ENCODE data around the gene UBC. TPM values are rescaled to one million over a fixed set of nuclear protein-coding genes. Genes with fewer than 3 reads are reported as not detected.
A peak's percentile ranks its signal among the peaks of the same experiment; 100 is the strongest.

The UBC gene
- total RNA-seq, 1 experiment from 2014 or later: 523 TPM

DNA sequence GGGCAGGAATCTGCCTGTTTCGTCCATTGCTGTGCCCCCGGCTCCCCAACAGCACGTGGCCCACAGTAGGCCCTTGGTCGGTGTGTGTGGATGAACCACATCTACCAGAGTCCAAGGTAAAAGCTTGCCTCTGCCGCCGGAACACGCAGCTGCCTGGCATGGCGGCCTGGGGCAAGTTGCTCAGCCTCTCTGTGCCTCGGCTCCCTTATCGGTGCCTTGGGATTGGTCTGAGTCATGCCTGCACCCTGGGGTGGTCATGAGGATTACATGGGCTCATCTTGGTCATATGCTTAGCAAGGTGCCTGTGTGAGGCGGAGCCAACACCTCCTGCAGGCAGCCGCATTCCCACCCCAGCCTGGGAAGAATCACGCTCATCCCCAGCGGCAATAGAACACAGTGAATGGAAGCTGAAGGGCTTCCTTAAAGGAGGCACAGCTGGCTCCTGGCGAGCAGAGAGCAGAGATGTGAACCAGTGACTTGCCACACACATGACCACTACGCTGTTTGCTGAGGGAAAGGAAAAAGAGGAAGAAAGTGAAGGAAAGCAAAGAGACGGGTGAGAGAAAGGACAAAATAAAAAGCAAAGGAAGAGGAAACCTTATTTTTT, 45.3 kb downstream of the UBC start:
- H2BK15ac ChIP-seq (ENCODE audit: low read depth, low read length): no peak overlapping the region
- no peaks in the 10 kb centered on the region for H3K9me3 ChIP-seq (ENCODE audit: control insufficient read depth, low read depth, low read length)
- H3K4me2 ChIP-seq (ENCODE audit: insufficient read depth, insufficient read length, low read length): no peak overlapping the region
- H4K5ac ChIP-seq (ENCODE audit: insufficient read length, low read depth, low read length): no peak overlapping the region
- H3K27me3 Mint-ChIP-seq (ENCODE audit: low read depth): peaks cover 17% of the 10 kb centered on the region
- H3K4me1 ChIP-seq (ENCODE audit: insufficient read depth, low read length): no peaks in the 10 kb centered on the region; the same call in 1 of the 2 replicates
- TF ChIP-seq, protein P1, sequence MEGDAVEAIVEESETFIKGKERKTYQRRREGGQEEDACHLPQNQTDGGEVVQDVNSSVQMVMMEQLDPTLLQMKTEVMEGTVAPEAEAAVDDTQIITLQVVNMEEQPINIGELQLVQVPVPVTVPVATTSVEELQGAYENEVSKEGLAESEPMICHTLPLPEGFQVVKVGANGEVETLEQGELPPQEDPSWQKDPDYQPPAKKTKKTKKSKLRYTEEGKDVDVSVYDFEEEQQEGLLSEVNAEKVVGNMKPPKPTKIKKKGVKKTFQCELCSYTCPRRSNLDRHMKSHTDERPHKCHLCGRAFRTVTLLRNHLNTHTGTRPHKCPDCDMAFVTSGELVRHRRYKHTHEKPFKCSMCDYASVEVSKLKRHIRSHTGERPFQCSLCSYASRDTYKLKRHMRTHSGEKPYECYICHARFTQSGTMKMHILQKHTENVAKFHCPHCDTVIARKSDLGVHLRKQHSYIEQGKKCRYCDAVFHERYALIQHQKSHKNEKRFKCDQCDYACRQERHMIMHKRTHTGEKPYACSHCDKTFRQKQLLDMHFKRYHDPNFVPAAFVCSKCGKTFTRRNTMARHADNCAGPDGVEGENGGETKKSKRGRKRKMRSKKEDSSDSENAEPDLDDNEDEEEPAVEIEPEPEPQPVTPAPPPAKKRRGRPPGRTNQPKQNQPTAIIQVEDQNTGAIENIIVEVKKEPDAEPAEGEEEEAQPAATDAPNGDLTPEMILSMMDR (conservative IDR thresholded peaks at IDR 0.05): no peak
- no peak overlapping the region for H3K23ac ChIP-seq (ENCODE audit: insufficient read length, low read depth, low read length)
- no peaks in the 10 kb centered on the region for H3K9me3 Mint-ChIP-seq
- no peak overlapping the region for H2BK120ac ChIP-seq (ENCODE audit: low read depth, low read length, poor library complexity, severe bottlenecking)
- H3K79me2 ChIP-seq (ENCODE audit: insufficient read depth, low read length): no peaks in the 10 kb centered on the region
- no peak overlapping the region for H2BK12ac ChIP-seq (ENCODE audit: insufficient read length, low read depth, low read length)
- H3K56ac ChIP-seq (ENCODE audit: insufficient read length, low read depth, low read length): no peak overlapping the region
- no peak overlapping the region for H3K4ac ChIP-seq (ENCODE audit: low read depth, low read length)
- H3K18ac ChIP-seq (ENCODE audit: insufficient read length, low read depth, low read length): no peak overlapping the region
- H3K14ac ChIP-seq (ENCODE audit: insufficient read depth, low read length): no peak overlapping the region
- no peak overlapping the region for H3K27ac ChIP-seq (ENCODE audit: insufficient read length, low read depth, low read length)
- H2BK5ac ChIP-seq (ENCODE audit: insufficient read length, low read length): no peak overlapping the region
- no peak overlapping the region for H3K9ac ChIP-seq (ENCODE audit: extremely low read depth, insufficient read length, low read length)
- H3T11ph ChIP-seq (ENCODE audit: low read length): no peak overlapping the region
- no peak overlapping the region for H2BK20ac ChIP-seq (ENCODE audit: low read depth, low read length, poor library complexity, severe bottlenecking)
- no peak overlapping the region for H4K91ac ChIP-seq (ENCODE audit: insufficient read length, low read depth, low read length)
- H3K27ac Mint-ChIP-seq: peak overlapping the region in 2 of 3 experiments; percentile 36 to 61; a peak in 4 of 7 replicates
- H3K4me3 Mint-ChIP-seq: no peak overlapping the region
- H2AFZ ChIP-seq (ENCODE audit: low read length): no peak overlapping the region
- H2AK5ac ChIP-seq (ENCODE audit: insufficient read length, low read length): no peak overlapping the region
- no peak overlapping the region for H4K8ac ChIP-seq (replicated peaks; ENCODE audit: insufficient read length, low read depth, low read length)
- H3K4me1 Mint-ChIP-seq: peaks cover 13 to 17% of the 10 kb centered on the region in 2 experiments
- peak; percentile 74 for DNase-seq
- no CpG with 5 or more reads among the region's 17 CpGs for WGBS (ENCODE audit: extremely low coverage, insufficient read length, low lambda C conversion rate)
- no peaks in the 10 kb centered on the region for H4K20me1 ChIP-seq (ENCODE audit: control insufficient read depth, insufficient read depth, insufficient read length)
- H3K36me3 Mint-ChIP-seq (ENCODE audit: insufficient read depth in 1 of 3, low read depth in 3 of 3): no peaks in the 10 kb centered on the region; a peak in 1 of 7 replicates
- H3K27me3 ChIP-seq (ENCODE audit: insufficient read depth, low read length): no peaks in the 10 kb centered on the region; the same call in 1 of the 2 replicates
- no peaks in the 10 kb centered on the region for H3K23me2 ChIP-seq (ENCODE audit: insufficient read length, low read depth, low read length, poor library complexity, severe bottlenecking)
- H3K79me1 ChIP-seq (ENCODE audit: insufficient read depth, low read depth, low read length, poor library complexity, severe bottlenecking): no peaks in the 10 kb centered on the region

Data from H9 (cell line).